HL-60 (cell line): ENCODE data around the gene CFAP46.

ENCODE experiments used
- DNase-seq, 2 experiments: peaks; one replicate each; pipeline ENCODE4 v3.0.0-alpha.2; 2010 to 2020; ENCODE audit warnings: low read depth in 1 of 2, low spot score in 1 of 2
- H3K27ac ChIP-seq: fragments of 250-450 bp; sonication (Bioruptor Pico); replicated peaks from 2 replicates; pipeline ENCODE4 v1.5.1; 2020; ENCODE audit warnings: mild to moderate bottlenecking, moderate library complexity
- H3K27me3 ChIP-seq: fragments of 250-450 bp; sonication (Bioruptor Pico); 2 replicates; pipeline ENCODE4 v1.5.1; 2021; ENCODE audit warnings: mild to moderate bottlenecking, moderate library complexity; ENCODE audit not compliant: insufficient read depth, poor library complexity, severe bottlenecking
- H3K4me3 ChIP-seq: replicated peaks from 2 replicates; pipeline ENCODE4 v1.5.1; 2011; ENCODE audit warnings: mild to moderate bottlenecking, control low read depth, low read length; ENCODE audit not compliant: insufficient read depth
- GABPA ChIP-seq: IDR thresholded peaks from 2 replicates; pipeline ENCODE4 v1.6.1; 2012; ENCODE audit warnings: low read depth
- POLR2AphosphoS5 ChIP-seq: IDR thresholded peaks from 2 replicates; pipeline ENCODE4 v1.6.1; 2012; ENCODE audit warnings: low read depth
- SPI1 ChIP-seq: IDR thresholded peaks from 2 replicates; pipeline ENCODE4 v1.6.1; 2012; ENCODE audit warnings: low read depth, mild to moderate bottlenecking, borderline replicate concordance
- TF ChIP-seq, protein P1 (sequence below): IDR thresholded peaks from 2 replicates; pipeline ENCODE4 v1.6.1; 2012; ENCODE audit warnings: low read depth; ENCODE audit not compliant: insufficient replicate concordance
- TF ChIP-seq, protein P2 (sequence below): IDR thresholded peaks from one replicate; pipeline ENCODE4 v1.5.1; 2011; ENCODE audit warnings: low read length, control low read depth, inconsistent platforms; ENCODE audit not compliant: insufficient read depth

Gene CFAP46

DNA sequence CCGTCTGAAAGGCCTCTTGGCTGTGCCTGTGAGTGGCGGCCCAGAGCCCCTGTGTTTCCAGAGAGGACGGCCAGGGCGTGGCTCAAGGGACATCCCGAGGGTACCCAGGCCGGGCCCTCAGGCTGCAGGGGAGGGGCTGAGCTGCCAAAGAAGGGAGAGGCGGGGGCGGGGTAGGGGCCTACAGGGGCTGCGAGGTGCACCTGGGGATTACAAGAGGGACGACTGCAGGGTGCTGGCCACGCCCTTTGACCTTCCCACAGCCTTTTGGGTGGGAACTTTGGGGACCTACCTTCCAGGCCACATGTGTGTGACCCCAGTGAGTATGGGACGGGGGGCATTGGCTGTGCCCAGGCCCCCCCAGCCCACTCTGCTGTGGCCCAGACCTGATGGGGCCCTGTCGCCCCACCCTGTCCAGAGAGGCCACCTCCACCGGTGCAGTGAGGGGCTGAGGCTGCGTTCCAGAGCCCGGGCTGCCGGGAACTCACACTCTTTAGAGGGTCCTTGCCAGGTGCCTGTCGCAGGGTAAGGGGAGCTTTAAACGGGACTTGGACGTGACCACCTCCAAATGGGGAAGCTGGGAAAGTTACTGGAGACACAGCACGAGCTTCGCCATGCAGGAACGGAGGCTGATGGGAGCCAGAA lies 137.5 kb downstream of the CFAP46 start:
- Histone ChIP-seq H3K27me3 (peaks cover 7% of the 10 kb centered on the region), H3K27ac (no peak overlapping the region), H3K4me3 (no peak overlapping the region)
- DNase-seq: no peak
- no peak for TF ChIP-seq POLR2AphosphoS5
- TF ChIP-seq, protein P1, sequence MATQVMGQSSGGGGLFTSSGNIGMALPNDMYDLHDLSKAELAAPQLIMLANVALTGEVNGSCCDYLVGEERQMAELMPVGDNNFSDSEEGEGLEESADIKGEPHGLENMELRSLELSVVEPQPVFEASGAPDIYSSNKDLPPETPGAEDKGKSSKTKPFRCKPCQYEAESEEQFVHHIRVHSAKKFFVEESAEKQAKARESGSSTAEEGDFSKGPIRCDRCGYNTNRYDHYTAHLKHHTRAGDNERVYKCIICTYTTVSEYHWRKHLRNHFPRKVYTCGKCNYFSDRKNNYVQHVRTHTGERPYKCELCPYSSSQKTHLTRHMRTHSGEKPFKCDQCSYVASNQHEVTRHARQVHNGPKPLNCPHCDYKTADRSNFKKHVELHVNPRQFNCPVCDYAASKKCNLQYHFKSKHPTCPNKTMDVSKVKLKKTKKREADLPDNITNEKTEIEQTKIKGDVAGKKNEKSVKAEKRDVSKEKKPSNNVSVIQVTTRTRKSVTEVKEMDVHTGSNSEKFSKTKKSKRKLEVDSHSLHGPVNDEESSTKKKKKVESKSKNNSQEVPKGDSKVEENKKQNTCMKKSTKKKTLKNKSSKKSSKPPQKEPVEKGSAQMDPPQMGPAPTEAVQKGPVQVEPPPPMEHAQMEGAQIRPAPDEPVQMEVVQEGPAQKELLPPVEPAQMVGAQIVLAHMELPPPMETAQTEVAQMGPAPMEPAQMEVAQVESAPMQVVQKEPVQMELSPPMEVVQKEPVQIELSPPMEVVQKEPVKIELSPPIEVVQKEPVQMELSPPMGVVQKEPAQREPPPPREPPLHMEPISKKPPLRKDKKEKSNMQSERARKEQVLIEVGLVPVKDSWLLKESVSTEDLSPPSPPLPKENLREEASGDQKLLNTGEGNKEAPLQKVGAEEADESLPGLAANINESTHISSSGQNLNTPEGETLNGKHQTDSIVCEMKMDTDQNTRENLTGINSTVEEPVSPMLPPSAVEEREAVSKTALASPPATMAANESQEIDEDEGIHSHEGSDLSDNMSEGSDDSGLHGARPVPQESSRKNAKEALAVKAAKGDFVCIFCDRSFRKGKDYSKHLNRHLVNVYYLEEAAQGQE: no peak
- TF ChIP-seq, protein P2, sequence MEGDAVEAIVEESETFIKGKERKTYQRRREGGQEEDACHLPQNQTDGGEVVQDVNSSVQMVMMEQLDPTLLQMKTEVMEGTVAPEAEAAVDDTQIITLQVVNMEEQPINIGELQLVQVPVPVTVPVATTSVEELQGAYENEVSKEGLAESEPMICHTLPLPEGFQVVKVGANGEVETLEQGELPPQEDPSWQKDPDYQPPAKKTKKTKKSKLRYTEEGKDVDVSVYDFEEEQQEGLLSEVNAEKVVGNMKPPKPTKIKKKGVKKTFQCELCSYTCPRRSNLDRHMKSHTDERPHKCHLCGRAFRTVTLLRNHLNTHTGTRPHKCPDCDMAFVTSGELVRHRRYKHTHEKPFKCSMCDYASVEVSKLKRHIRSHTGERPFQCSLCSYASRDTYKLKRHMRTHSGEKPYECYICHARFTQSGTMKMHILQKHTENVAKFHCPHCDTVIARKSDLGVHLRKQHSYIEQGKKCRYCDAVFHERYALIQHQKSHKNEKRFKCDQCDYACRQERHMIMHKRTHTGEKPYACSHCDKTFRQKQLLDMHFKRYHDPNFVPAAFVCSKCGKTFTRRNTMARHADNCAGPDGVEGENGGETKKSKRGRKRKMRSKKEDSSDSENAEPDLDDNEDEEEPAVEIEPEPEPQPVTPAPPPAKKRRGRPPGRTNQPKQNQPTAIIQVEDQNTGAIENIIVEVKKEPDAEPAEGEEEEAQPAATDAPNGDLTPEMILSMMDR: no peak

DNA sequence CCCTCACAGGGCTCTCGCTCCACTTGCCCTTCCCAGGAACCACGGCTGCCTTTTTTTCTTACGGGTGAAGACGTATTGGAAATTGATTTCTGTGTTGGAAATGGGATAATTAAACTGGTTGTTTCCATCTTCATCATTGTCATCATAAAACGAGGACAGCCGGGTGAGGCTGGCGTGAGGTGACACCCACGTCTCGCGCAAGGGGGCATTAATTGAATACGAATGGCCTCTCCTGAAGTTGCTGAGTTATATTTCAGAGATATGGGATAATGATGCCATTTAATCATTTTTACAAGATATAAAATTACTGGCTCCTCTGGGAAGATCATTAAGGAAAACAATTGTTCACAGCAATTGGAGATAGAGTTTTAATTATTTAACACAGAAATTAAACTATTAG lies 138.1 kb downstream of the CFAP46 start:
- Histone ChIP-seq H3K4me3 (no peak overlapping the region), H3K27me3 (peaks cover 7% of the 10 kb centered on the region), H3K27ac (no peak overlapping the region)
- TF ChIP-seq GABPA (no peak), SPI1 (no peak), POLR2AphosphoS5 (no peak)
- TF ChIP-seq, protein P2: no peak
- TF ChIP-seq, protein P1: no peak
- DNase-seq: no peak

DNA sequence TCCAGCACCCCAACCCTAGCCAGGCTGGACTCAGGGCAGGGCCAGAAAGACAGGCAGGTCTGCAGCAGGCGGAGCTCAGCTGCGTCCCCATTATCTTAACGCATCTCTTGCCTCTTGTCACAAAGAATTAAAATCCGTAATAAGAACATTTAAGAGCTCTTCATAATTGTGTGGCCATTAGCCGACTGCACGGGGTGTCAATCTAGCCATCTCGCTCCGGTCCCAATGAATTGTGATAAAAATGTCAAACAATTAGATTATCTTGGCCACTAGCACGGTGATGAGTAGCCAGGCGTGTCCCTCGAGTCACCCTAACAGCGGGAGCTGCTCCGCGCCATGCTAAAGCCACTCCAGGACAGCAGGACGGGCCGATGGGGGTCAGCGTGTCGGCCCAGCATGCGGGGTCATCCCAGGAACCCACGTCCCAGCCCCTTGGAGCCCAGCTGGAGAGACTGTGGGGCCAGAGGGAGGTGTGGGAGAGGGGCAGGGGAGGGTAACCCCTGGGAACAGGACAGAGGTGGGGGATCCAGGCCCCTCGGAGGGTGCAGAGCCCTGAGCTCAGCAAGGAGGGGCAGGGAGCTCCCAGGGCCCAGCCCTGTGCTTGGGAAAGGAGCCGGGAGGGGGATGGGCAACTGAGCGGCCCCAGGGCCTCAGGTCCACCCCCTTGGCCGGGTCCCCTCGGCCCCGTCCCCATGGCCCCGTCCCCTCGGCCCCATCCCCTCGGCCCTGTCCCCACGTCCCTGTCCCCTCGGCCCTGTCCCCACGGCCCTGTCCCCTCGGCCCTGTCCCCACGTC lies 138.8 kb downstream of the CFAP46 start:
- TF ChIP-seq GABPA: no peak
- no peak for TF ChIP-seq POLR2AphosphoS5
- TF ChIP-seq SPI1: no peak
- TF ChIP-seq, protein P1: no peak
- TF ChIP-seq, protein P2: no peak
- no peak overlapping the region for H3K27ac ChIP-seq

More for the DNA sequence above, 138.8 kb downstream of the CFAP46 start:
- peaks cover 2% of the 10 kb centered on the region for H3K27me3 ChIP-seq
- no peak for DNase-seq
- H3K4me3 ChIP-seq: no peak overlapping the region
